Astrocyte of the cerebellum (primary cell): ENCODE results near the gene PHGDH.
"Not testable (repeated sequence)": the region's sequence is repeated elsewhere in the genome, so short reads cannot be mapped to it uniquely, and the experiment has no call there.

Source experiments
- DNase-seq: peaks from one replicate; pipeline ENCODE4 v3.0.0-alpha.2; 2011; ENCODE audit warnings: low read depth
- H3K4me3 ChIP-seq: 2 replicates; pipeline ENCODE4 v1.5.1; 2011; ENCODE audit warnings: mild to moderate bottlenecking, low read depth, low read length, moderate library complexity
- in situ Hi-C: cut with HindIII; loops from 2 replicates; pipeline ENCODE4 v1.10.0; 2017; ENCODE audit warnings: low sequenced_read_pairs
- TF ChIP-seq, protein P1 (sequence below): IDR thresholded peaks from 2 replicates; pipeline ENCODE4 v1.5.1; 2012; ENCODE audit warnings: low read length, low read depth, moderate library complexity, mild to moderate bottlenecking; ENCODE audit errors: missing control alignments

Gene PHGDH

DNA sequence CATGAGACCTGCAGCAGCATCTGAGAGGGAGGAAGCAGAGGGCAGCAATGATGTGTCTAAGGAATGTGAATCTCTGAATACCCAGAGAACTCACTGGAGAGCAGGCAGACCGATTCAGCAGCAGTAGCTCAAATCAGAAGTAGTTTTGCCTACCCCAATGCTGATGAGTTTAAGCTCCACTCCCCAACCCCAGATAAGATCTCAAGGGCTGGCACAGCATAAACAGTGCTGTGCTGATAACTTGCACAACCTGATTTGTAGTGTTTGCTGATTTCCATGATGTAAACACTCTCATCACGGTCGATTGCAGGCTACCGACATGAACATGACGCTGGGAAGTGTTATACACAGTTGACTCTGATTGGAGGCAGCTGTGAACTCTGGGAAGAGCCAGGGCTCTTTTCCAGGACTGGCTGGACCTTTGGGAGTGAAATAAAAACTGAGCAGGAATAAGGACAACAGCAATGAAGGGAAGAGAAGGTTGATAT is 68.2 kb downstream of the PHGDH start:
- no peak for DNase-seq
- in situ Hi-C loops: no loop called here
- no peak overlapping the region for H3K4me3 ChIP-seq
- TF ChIP-seq, protein P1, sequence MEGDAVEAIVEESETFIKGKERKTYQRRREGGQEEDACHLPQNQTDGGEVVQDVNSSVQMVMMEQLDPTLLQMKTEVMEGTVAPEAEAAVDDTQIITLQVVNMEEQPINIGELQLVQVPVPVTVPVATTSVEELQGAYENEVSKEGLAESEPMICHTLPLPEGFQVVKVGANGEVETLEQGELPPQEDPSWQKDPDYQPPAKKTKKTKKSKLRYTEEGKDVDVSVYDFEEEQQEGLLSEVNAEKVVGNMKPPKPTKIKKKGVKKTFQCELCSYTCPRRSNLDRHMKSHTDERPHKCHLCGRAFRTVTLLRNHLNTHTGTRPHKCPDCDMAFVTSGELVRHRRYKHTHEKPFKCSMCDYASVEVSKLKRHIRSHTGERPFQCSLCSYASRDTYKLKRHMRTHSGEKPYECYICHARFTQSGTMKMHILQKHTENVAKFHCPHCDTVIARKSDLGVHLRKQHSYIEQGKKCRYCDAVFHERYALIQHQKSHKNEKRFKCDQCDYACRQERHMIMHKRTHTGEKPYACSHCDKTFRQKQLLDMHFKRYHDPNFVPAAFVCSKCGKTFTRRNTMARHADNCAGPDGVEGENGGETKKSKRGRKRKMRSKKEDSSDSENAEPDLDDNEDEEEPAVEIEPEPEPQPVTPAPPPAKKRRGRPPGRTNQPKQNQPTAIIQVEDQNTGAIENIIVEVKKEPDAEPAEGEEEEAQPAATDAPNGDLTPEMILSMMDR: no peak

DNA sequence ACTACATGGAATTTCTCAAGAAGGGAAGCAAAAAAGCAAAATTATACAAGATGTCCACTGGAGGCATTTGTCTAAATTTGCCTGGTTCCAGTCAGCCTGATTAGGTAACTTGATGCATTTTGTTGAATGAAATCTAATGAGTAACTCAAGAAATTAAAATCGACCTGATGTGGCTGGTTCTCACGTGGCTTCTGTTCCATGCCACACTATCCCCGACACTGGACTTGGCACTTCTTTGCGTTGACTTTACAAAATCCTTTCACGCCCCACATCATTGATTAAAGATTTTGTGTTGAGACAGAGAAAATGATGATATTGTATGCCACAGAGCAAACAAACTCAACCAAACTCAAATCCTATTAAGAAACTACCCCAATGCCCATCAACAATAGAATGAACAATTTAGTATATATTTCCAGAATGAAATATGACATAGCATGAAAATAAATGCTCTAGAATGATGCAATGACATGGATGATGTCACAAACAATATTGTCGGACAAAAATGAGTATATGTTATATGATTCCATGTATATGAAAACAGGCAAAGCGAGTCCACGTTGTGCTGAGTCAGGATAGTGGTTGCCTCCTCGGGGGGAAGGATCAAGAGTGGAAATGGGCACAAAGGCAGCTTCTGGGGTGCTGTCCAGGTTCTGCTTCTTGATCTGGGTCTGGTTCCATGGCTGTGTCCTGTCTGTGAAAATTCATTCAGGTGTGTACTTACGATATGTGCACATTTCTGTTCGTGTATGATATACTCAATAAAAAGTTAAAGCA is 69.9 kb downstream of the PHGDH start:
- TF ChIP-seq, protein P1: no peak
- in situ Hi-C loops: no loop called here
- H3K4me3 ChIP-seq: no peak overlapping the region
- DNase-seq: no peak

DNA sequence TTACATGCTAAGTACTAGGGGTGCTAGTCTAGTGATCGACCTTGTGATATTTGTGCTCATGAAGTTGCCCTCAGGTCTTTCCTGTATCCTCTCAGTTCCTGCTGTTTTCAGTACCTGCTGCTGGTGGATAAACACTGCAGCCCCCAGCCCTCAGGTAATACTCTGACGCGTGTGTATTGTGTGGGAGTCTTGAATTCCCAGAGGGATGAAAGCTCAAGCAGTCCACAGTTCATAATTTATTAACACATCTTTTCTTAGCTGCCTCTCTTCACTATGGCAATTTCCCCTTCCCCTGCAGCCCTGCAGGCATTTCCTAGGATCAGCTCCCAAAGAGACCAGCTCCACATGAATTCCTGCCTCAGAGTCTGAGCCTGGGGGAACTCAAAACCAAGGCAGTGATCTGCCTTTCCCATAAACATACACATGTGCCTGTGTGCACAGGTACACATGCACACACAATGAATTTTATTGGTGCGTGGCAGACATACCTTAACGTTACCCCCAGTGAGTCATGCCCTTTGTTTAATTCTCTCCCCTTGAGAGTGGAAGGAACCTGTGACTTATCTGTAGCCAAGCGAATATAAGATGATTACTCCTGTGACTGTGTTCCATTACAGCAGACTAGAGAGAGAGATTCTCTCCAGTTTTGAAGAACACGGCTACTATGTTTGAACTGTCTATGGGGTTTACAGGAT is 71.0 kb downstream of the PHGDH start:
- in situ Hi-C loops: no loop called here
- H3K4me3 ChIP-seq: no peak overlapping the region
- DNase-seq: no peak
- TF ChIP-seq, protein P1: no peak

DNA sequence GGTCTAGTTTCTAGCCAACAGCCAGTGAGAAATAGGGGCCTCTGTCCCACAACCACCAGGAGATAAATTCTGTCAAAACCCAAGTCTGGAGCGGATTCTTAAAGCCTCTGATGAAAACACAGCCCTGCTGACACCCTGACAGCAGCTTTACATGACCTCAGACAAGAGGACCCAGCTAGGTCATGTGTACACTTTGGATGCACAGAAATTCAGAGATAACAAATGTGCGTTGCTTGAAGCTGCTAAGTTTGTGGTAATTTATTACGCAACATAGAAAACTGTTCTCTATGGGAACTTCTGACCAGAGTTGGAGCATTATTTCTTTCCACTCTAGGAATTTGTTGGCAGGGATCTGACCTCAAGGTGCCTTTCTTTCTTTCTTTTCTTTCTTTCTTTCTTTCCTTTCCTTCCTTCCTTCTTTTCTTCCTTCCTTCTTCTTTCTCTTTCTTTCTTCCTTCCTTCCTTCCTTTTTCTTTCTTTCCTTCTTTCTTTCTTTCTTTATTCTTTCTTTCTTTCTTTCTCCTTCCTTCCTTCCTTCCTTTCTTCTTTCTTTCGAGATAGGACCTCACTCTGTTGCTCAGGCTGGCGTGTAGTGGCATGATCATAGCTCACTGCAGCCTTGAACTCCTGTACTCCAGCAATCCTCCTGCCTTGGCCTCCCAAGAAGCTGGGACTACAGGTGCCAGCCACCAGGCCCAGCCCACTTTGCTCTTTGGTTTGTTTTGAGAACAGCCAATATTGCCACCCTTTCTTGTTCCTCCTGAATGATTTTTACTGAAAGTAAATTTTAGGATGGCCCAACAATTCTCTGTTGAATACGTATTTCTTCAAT is 71.8 kb downstream of the PHGDH start:
- TF ChIP-seq, protein P1: no peak

DNA sequence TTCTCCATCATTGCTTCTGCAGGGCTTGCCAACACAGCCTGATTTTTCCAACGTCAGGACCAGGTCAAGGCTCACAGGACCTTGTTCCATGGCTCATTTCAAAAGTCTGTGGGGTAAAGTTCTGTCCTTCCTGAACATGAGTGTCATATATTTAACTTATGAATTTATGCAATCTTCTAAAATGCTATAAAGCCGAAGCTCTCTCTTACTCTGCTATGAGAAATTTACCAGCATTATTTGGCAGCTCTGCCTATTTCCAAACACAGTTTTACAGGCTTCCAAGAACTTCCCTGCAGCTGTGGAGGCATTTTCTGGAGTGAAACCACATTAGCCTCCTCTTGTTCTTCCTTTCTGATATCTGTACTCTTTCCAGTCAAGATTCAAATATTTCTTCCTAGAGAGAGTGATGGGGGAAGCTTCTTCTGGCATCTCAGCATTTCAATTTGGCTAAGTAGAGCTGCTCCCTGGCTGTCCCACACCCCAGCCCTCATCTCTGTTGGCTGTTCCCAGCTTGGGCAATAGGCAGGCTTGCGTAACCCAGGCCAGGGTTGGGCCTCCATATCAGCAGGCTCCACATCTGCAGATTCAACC is 72.6 kb downstream of the PHGDH start:
- DNase-seq: no peak
- TF ChIP-seq, protein P1: no peak
- in situ Hi-C loops: no loop called here
- no peak overlapping the region for H3K4me3 ChIP-seq

More for the DNA sequence above, 71.8 kb downstream of the PHGDH start:
- no peak overlapping the region for H3K4me3 ChIP-seq
- no peak for DNase-seq
- in situ Hi-C loops: no loop called here

DNA sequence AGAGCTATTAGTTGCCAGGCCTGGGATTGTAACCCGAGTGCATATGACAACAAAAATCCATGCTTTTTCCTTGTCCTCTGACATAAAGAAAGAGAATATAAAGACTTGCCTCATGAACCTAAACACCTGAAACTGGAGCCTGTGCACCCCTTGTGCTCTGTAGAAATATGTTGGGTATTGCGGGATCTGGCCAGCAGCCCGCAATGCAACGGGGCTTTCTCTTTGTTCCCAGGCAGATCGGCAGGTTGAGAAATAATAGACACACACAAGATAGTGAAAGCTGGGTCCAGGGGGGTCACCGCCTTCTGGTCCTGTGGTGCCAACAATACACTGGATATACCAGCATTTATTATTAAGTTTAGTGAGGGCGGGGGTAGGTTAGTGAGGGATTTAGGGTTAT is 74.3 kb downstream of the PHGDH start:
- DNase-seq, H3K4me3 ChIP-seq, in situ Hi-C loops: not testable (repeated sequence)

DNA sequence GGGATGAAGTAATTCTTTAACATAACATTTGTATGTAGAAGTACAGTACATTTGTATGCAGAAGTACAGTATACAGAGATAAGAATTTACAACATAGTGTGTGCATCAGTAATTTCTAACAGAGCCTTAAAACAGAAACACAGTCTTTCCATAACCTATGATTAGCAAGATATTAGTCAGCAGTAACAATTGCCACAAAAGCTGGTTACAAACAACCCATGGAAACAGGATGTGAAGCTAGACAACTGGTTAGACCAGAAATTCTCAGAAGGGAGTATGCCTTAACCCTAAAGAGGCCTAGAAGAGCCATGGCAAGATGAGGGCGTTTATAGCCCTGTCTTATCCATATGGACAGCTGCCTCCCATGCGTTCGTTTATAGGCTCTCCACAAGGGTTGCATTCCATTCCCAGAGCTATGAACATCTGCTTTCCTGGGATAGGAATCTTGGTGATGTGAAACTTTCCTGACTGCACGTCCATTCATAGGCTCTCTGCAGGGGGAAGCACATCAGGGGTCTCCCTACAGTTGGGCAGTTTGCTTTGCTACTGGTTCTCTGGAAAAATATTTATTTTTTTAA is 74.8 kb downstream of the PHGDH start:
- DNase-seq, in situ Hi-C loops, H3K4me3 ChIP-seq: not testable (repeated sequence)
